ENCODE data around the gene NEXN. TPM values are rescaled to one million over a fixed set of nuclear protein-coding genes. Genes with fewer than 3 reads are reported as not detected.
A peak's percentile ranks its signal among the peaks of the same experiment; 100 is the strongest.
"Not testable (repeated sequence)": the region's sequence is repeated elsewhere in the genome, so short reads cannot be mapped to it uniquely, and the experiment has no call there.

The NEXN gene
- total and polyA plus RNA-seq, 7 experiments from 2014 or later: 0.33 to 2.6 (median 0.78) TPM

- Mint-ChIP-seq H3K4me1 (no peaks in the 10 kb centered on the region), H3K36me3 (peaks cover 0 to 3% (median 0%) of the 10 kb centered on the region in 5 donors), H3K9me3 (peaks cover 0 to 7% (median 0%) of the 10 kb centered on the region in 11 donors), H3K4me3 (no peak overlapping the region), H3K27me3 (peaks cover 0 to 7% (median 0%) of the 10 kb centered on the region in 5 donors), H3K27ac (no peak overlapping the region)
- Histone ChIP-seq H3K4me1 (ENCODE audit: control insufficient read depth in 2 of 2, insufficient read depth in 2 of 2, low read length in 2 of 2) (no peaks in the 10 kb centered on the region), H3K27me3 (ENCODE audit: control insufficient read depth in 2 of 2, insufficient read depth in 2 of 2, low read length in 2 of 2) (no peaks in the 10 kb centered on the region), H3K9me3 (ENCODE audit: control insufficient read depth in 2 of 3, low read length in 3 of 3) (no peaks in the 10 kb centered on the region), H3K4me3 (ENCODE audit: low read length) (no peak overlapping the region), H3K27ac (ENCODE audit: low read depth, low read length) (no peak overlapping the region), H3K36me3 (ENCODE audit: control insufficient read depth in 2 of 3, insufficient read depth in 3 of 3, low read length in 3 of 3) (no peaks in the 10 kb centered on the region)
- ChIA-PET CTCF (no interaction called here), POLR2A (no interaction called here)
- no peak for ATAC-seq
- DNase-seq: no peak
- intact Hi-C loops (cut with micrococcal nuclease): no loop called here
Measured at GRCh38 chr1:77899647-77900320, 11.4 kb downstream of the NEXN start.

- no peaks in the 10 kb centered on the region for H3K4me1 ChIP-seq (ENCODE audit: control insufficient read depth in 2 of 2, insufficient read depth in 2 of 2, low read length in 2 of 2)
- ATAC-seq (no peak), DNase-seq (peak in 3 of 9 donors; percentile 3 to 23 (median 22))
- no peaks in the 10 kb centered on the region for H3K9me3 ChIP-seq (ENCODE audit: control insufficient read depth in 2 of 3, low read length in 3 of 3)
- Mint-ChIP-seq H3K36me3 (peaks cover 0 to 3% (median 0%) of the 10 kb centered on the region in 5 donors), H3K27me3 (peaks cover 0 to 7% (median 0%) of the 10 kb centered on the region in 5 donors), H3K4me3 (no peak overlapping the region), H3K27ac (no peak overlapping the region), H3K9me3 (peaks cover 0 to 7% (median 0%) of the 10 kb centered on the region in 11 donors), H3K4me1 (no peaks in the 10 kb centered on the region)
- POLR2A ChIA-PET: no interaction called here
- no peaks in the 10 kb centered on the region for H3K36me3 ChIP-seq (ENCODE audit: control insufficient read depth in 2 of 3, insufficient read depth in 3 of 3, low read length in 3 of 3)
- intact Hi-C loops (cut with micrococcal nuclease): no loop called here
- H3K4me3 ChIP-seq (ENCODE audit: low read length): no peak overlapping the region
- H3K27me3 ChIP-seq (ENCODE audit: control insufficient read depth in 2 of 2, insufficient read depth in 2 of 2, low read length in 2 of 2): no peaks in the 10 kb centered on the region
- H3K27ac ChIP-seq (ENCODE audit: low read depth, low read length): no peak overlapping the region
- CTCF ChIA-PET: no interaction called here
Measured at GRCh38 chr1:77900687-77901293, 12.4 kb downstream of the NEXN start.

GRCh38 chr1:77905603-77906002 lies 17.2 kb downstream of the NEXN start:
- no peak overlapping the region for H3K27ac ChIP-seq (ENCODE audit: low read depth, low read length)
- no peaks in the 10 kb centered on the region for H3K4me1 ChIP-seq (ENCODE audit: control insufficient read depth in 2 of 2, insufficient read depth in 2 of 2, low read length in 2 of 2)
- no peak for DNase-seq
- no peaks in the 10 kb centered on the region for H3K36me3 ChIP-seq (ENCODE audit: control insufficient read depth in 2 of 3, insufficient read depth in 3 of 3, low read length in 3 of 3)
- Mint-ChIP-seq H3K36me3 (no peaks in the 10 kb centered on the region), H3K27ac (no peak overlapping the region), H3K27me3 (peaks cover 0 to 7% (median 0%) of the 10 kb centered on the region in 5 donors), H3K9me3 (no peaks in the 10 kb centered on the region), H3K4me1 (no peaks in the 10 kb centered on the region), H3K4me3 (no peak overlapping the region)
- H3K9me3 ChIP-seq (ENCODE audit: control insufficient read depth in 2 of 3, low read length in 3 of 3): no peaks in the 10 kb centered on the region
- no peak overlapping the region for H3K4me3 ChIP-seq (ENCODE audit: low read length)
- ATAC-seq: no peak
- H3K27me3 ChIP-seq (ENCODE audit: control insufficient read depth in 2 of 2, insufficient read depth in 2 of 2, low read length in 2 of 2): no peaks in the 10 kb centered on the region
- ChIA-PET POLR2A (no interaction called here), CTCF (no interaction called here)
- intact Hi-C loops (cut with micrococcal nuclease): no loop called here

- H3K9me3 Mint-ChIP-seq: no peaks in the 10 kb centered on the region
Measured at GRCh38 chr1:77906019-77906545, 17.7 kb downstream of the NEXN start.

GRCh38 chr1:77906624-77907023 lies 18.2 kb downstream of the NEXN start:
- Mint-ChIP-seq H3K9me3 (no peaks in the 10 kb centered on the region), H3K36me3 (no peaks in the 10 kb centered on the region), H3K4me3 (no peak overlapping the region), H3K4me1 (no peaks in the 10 kb centered on the region), H3K27ac (no peak overlapping the region), H3K27me3 (peaks cover 0 to 7% (median 0%) of the 10 kb centered on the region in 5 donors)
- ChIA-PET POLR2A (no interaction called here), CTCF (no interaction called here)
- Histone ChIP-seq H3K27ac (ENCODE audit: low read depth, low read length) (no peak overlapping the region), H3K27me3 (ENCODE audit: control insufficient read depth in 2 of 2, insufficient read depth in 2 of 2, low read length in 2 of 2) (no peaks in the 10 kb centered on the region), H3K36me3 (ENCODE audit: control insufficient read depth in 2 of 3, insufficient read depth in 3 of 3, low read length in 3 of 3) (no peaks in the 10 kb centered on the region), H3K4me1 (ENCODE audit: control insufficient read depth in 2 of 2, insufficient read depth in 2 of 2, low read length in 2 of 2) (no peaks in the 10 kb centered on the region), H3K4me3 (ENCODE audit: low read length) (no peak overlapping the region), H3K9me3 (ENCODE audit: control insufficient read depth in 2 of 3, low read length in 3 of 3) (no peaks in the 10 kb centered on the region)
- ATAC-seq (no peak), DNase-seq (no peak)
- intact Hi-C loops (cut with micrococcal nuclease): no loop called here

More at GRCh38 chr1:77906019-77906545, 17.7 kb downstream of the NEXN start:
- CTCF ChIA-PET: no interaction called here
- Histone ChIP-seq H3K36me3 (ENCODE audit: control insufficient read depth in 2 of 3, insufficient read depth in 3 of 3, low read length in 3 of 3) (no peaks in the 10 kb centered on the region), H3K27me3 (ENCODE audit: control insufficient read depth in 2 of 2, insufficient read depth in 2 of 2, low read length in 2 of 2) (no peaks in the 10 kb centered on the region), H3K4me3 (ENCODE audit: low read length) (no peak overlapping the region), H3K4me1 (ENCODE audit: control insufficient read depth in 2 of 2, insufficient read depth in 2 of 2, low read length in 2 of 2) (no peaks in the 10 kb centered on the region), H3K27ac (ENCODE audit: low read depth, low read length) (no peak overlapping the region), H3K9me3 (ENCODE audit: control insufficient read depth in 2 of 3, low read length in 3 of 3) (no peaks in the 10 kb centered on the region)
- intact Hi-C loops (cut with micrococcal nuclease): no loop called here
- no peak overlapping the region for H3K27ac Mint-ChIP-seq
- no peaks in the 10 kb centered on the region for H3K4me1 Mint-ChIP-seq
- H3K27me3 Mint-ChIP-seq: peaks cover 0 to 7% (median 0%) of the 10 kb centered on the region in 5 donors
- H3K36me3 Mint-ChIP-seq: no peaks in the 10 kb centered on the region
- no peak for DNase-seq
- H3K4me3 Mint-ChIP-seq: no peak overlapping the region
- no peak for ATAC-seq
- POLR2A ChIA-PET: no interaction called here

GRCh38 chr1:77910116-77910515 lies 21.7 kb downstream of the NEXN start:
- H3K4me3 Mint-ChIP-seq: peak overlapping the region in 1 of 10 donors; percentile 45
- intact Hi-C loops (cut with micrococcal nuclease): no loop called here
- no peak overlapping the region for H3K27ac Mint-ChIP-seq
- no peaks in the 10 kb centered on the region for H3K36me3 ChIP-seq (ENCODE audit: control insufficient read depth in 2 of 3, insufficient read depth in 3 of 3, low read length in 3 of 3)
- ChIA-PET CTCF (no interaction called here), POLR2A (no interaction called here)
- no peaks in the 10 kb centered on the region for H3K4me1 ChIP-seq (ENCODE audit: control insufficient read depth in 2 of 2, insufficient read depth in 2 of 2, low read length in 2 of 2)
- no peak overlapping the region for H3K4me3 ChIP-seq (ENCODE audit: low read length)
- H3K27me3 Mint-ChIP-seq: peaks cover 0 to 4% (median 0%) of the 10 kb centered on the region in 5 donors
- no peak overlapping the region for H3K27ac ChIP-seq (ENCODE audit: low read depth, low read length)
- H3K9me3 ChIP-seq (ENCODE audit: control insufficient read depth in 2 of 3, low read length in 3 of 3): no peaks in the 10 kb centered on the region
- ATAC-seq (no peak), DNase-seq (no peak)
- no peaks in the 10 kb centered on the region for H3K9me3 Mint-ChIP-seq
- H3K4me1 Mint-ChIP-seq: no peaks in the 10 kb centered on the region
- H3K27me3 ChIP-seq (ENCODE audit: control insufficient read depth in 2 of 2, insufficient read depth in 2 of 2, low read length in 2 of 2): no peaks in the 10 kb centered on the region
- no peaks in the 10 kb centered on the region for H3K36me3 Mint-ChIP-seq

GRCh38 chr1:77918918-77919317 lies 30.5 kb downstream of the NEXN start:
- CTCF ChIA-PET; POLR2A ChIA-PET; H3K4me1 Mint-ChIP-seq; DNase-seq; H3K27ac Mint-ChIP-seq; H3K36me3 Mint-ChIP-seq; H3K4me3 Mint-ChIP-seq; H3K27me3 Mint-ChIP-seq; H3K27me3 ChIP-seq (ENCODE audit: control insufficient read depth in 2 of 2, insufficient read depth in 2 of 2, low read length in 2 of 2); H3K27ac ChIP-seq (ENCODE audit: low read depth, low read length); H3K36me3 ChIP-seq (ENCODE audit: control insufficient read depth in 2 of 3, insufficient read depth in 3 of 3, low read length in 3 of 3); H3K9me3 Mint-ChIP-seq; H3K4me1 ChIP-seq (ENCODE audit: control insufficient read depth in 2 of 2, insufficient read depth in 2 of 2, low read length in 2 of 2); H3K4me3 ChIP-seq (ENCODE audit: low read length); intact Hi-C loops (cut with micrococcal nuclease); ATAC-seq; H3K9me3 ChIP-seq (ENCODE audit: control insufficient read depth in 2 of 3, low read length in 3 of 3): not testable (repeated sequence)

All from naive thymus-derived CD4-positive, alpha-beta T cell (primary cell).